ENCODE results near the gene ST13.
"Not testable (repeated sequence)": the region's sequence is repeated elsewhere in the genome, so short reads cannot be mapped to it uniquely, and the experiment has no call there.

The ST13 gene

GRCh38 chr22:40838486-40838885, 18.0 kb downstream of the ST13 start:
- no peak for DNase-seq (ENCODE audit: low read depth in 2 of 2)

GRCh38 chr22:40834619-40835018, 21.8 kb downstream of the ST13 start:
- no peak for DNase-seq (ENCODE audit: low read depth in 2 of 2)

- DNase-seq (ENCODE audit: low read depth in 2 of 2) = no peak
These were observed 27.3 kb downstream of the ST13 start for GRCh38 chr22:40829131-40829530.

- DNase-seq (ENCODE audit: low read depth in 2 of 2) = no peak
These were observed 29.3 kb downstream of the ST13 start for GRCh38 chr22:40826984-40827741.

- not testable (repeated sequence) for DNase-seq (ENCODE audit: low read depth in 2 of 2)
These were observed 30.1 kb downstream of the ST13 start for GRCh38 chr22:40826292-40826691.

- no peak for DNase-seq (ENCODE audit: low read depth in 2 of 2)
These were observed 33.0 kb downstream of the ST13 start for GRCh38 chr22:40823426-40823825.

GRCh38 chr22:40819599-40820140, 36.8 kb downstream of the ST13 start:
- DNase-seq (ENCODE audit: low read depth in 2 of 2) = no peak

- peak; percentile 75 to 80 for DNase-seq (ENCODE audit: low read depth in 2 of 2)
These were observed 37.5 kb downstream of the ST13 start, which contains the start of gene SLC25A17 for GRCh38 chr22:40818747-40819598. Gene SLC25A17, minus strand, starts transcription at chr22:40819346. Its CDS starts 98 bp downstream, at chr22:40819248.

- peak in 1 of 2 donors; percentile 0 for DNase-seq (ENCODE audit: low read depth in 2 of 2)
These were observed 38.2 kb downstream of the ST13 start for GRCh38 chr22:40818192-40818746.

GRCh38 chr22:40817737-40818136, 38.7 kb downstream of the ST13 start:
- DNase-seq (ENCODE audit: low read depth in 2 of 2) = no peak

- no peak for DNase-seq (ENCODE audit: low read depth in 2 of 2)
These were observed 42.5 kb downstream of the ST13 start for GRCh38 chr22:40813912-40814315.

- DNase-seq (ENCODE audit: low read depth in 2 of 2) = no peak
These were observed 48.2 kb downstream of the ST13 start for GRCh38 chr22:40808018-40808841.

- DNase-seq (ENCODE audit: low read depth in 2 of 2) = no peak
These were observed 49.7 kb downstream of the ST13 start for GRCh38 chr22:40806711-40807110.

- DNase-seq (ENCODE audit: low read depth in 2 of 2) = no peak
These were observed 50.7 kb downstream of the ST13 start for GRCh38 chr22:40805699-40806203.

GRCh38 chr22:40805239-40805638, 51.2 kb downstream of the ST13 start:
- no peak for DNase-seq (ENCODE audit: low read depth in 2 of 2)

- DNase-seq (ENCODE audit: low read depth in 2 of 2) = no peak
These were observed 53.1 kb downstream of the ST13 start for GRCh38 chr22:40803321-40803720.

- DNase-seq (ENCODE audit: low read depth in 2 of 2) = no peak
These were observed 57.4 kb downstream of the ST13 start for GRCh38 chr22:40799008-40799407.

GRCh38 chr22:40797427-40797826, 59.0 kb downstream of the ST13 start:
- no peak for DNase-seq (ENCODE audit: low read depth in 2 of 2)

GRCh38 chr22:40792451-40792850, 64.0 kb downstream of the ST13 start:
- DNase-seq (ENCODE audit: low read depth in 2 of 2) = no peak

GRCh38 chr22:40791241-40791640, 65.2 kb downstream of the ST13 start:
- no peak for DNase-seq (ENCODE audit: low read depth in 2 of 2)

- no peak for DNase-seq (ENCODE audit: low read depth in 2 of 2)
These were observed 67.3 kb downstream of the ST13 start for GRCh38 chr22:40789131-40789530.
